GM04504 (cell line): Measurements from ENCODE around the gene WFIKKN1.
A peak's percentile ranks its signal among the peaks of the same experiment; 100 is the strongest.

Experiments used
- DNase-seq: peaks from one replicate; pipeline ENCODE4 v3.0.0-alpha.2; 2012; ENCODE audit warnings: low read depth

WFIKKN1 gene

DNA sequence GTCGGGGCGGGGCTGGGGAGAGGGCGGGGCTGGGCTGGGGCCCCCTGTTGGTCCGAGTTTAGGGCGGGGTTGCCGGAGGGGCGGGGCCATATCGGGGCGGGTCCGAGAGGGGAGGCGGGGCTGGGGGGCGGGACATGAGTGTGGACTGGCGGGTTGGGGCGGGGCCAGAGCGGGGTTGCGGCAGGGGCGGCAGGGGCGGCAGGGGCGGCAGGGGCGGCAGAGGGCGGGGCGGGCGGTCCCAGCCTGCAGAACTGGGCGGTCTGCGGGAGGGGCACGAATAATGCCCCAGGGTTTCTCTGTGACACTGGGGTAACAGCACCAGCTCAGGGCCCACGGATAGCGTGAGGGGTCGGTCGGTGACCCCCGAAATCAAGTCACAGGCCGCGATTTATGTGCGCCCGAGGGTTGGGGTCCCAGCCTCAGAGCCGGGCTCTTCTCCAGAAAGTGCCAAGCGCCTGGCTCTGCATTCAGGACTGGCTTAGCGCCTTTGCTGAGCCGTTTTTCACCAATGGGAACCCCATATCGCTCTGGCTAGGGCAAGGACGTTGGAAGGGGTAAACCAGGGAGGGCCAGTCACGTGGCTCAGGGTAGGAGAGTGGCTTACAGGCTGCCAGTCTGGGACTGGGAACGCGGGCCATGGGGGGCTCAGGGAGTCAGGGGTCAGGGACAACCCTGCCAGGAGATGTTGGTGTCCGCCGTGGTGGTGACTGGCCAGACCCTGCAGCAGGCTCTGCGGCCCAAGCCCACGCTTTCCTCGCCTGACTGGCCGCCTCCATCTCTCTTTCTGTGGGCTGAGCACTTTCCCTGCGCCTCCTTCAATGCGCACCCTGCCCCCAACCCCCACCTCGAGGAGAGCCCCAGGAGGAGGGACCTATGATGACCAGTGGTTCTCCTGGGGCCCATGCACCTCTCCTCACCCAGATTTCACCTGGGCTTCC, 6.6 kb downstream of the WFIKKN1 start:
- DNase-seq: peak; percentile 69

GRCh38 chr16:638034-638543, 7.3 kb downstream of the WFIKKN1 start:
- no peak for DNase-seq

GRCh38 chr16:638836-639235, 8.1 kb downstream of the WFIKKN1 start:
- no peak for DNase-seq

GRCh38 chr16:640614-641013, 9.8 kb downstream of the WFIKKN1 start:
- no peak for DNase-seq

DNA sequence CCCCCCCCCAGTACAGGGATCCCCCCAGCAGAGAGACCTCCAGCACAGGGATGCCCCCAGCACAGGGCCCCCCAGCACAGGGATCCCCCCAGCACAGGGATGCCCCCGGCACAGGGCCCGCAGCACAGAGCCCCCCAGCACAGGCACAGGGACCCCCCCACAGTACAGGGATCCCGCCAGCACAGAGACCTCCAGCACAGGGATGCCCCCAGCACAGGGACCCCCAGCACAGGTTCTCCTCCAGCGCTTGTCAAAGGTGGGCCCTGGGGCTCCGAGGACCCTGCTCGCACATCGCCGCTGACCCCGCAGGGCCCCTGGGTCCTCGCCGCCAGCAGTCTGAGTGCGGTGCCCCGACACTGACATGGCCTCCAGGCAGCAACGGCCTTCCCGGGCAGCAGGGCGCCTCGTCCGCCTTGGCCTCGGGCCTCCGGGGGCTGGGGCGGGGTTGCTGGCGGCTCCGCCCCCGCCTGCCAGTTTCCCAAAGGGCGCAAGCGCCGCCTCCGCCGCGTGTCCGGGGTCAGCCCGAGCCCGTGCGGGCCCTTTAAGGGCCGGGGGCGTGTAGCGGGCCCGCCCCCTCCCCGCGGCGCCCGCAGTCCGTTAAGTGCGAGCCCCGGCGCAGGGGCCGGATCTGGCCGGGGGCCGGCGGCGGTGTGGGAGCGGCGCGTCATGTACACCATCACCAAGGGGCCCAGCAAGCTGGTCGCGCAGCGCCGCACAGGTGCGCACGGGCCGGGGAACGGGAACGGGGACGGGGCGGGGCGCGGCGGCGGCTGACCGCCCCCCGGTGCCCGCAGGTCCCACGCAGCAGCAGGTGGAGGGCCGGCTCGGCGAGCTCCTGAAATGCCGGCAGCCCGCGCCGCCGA, 10.8 kb downstream of the WFIKKN1 start, which contains the start of gene MCRIP2:
Gene MCRIP2, plus strand, starts transcription at position 503 of the 863 bp plus-strand sequence. Its CDS starts 164 bp downstream, at position 667.
- DNase-seq: peak; percentile 48

DNA sequence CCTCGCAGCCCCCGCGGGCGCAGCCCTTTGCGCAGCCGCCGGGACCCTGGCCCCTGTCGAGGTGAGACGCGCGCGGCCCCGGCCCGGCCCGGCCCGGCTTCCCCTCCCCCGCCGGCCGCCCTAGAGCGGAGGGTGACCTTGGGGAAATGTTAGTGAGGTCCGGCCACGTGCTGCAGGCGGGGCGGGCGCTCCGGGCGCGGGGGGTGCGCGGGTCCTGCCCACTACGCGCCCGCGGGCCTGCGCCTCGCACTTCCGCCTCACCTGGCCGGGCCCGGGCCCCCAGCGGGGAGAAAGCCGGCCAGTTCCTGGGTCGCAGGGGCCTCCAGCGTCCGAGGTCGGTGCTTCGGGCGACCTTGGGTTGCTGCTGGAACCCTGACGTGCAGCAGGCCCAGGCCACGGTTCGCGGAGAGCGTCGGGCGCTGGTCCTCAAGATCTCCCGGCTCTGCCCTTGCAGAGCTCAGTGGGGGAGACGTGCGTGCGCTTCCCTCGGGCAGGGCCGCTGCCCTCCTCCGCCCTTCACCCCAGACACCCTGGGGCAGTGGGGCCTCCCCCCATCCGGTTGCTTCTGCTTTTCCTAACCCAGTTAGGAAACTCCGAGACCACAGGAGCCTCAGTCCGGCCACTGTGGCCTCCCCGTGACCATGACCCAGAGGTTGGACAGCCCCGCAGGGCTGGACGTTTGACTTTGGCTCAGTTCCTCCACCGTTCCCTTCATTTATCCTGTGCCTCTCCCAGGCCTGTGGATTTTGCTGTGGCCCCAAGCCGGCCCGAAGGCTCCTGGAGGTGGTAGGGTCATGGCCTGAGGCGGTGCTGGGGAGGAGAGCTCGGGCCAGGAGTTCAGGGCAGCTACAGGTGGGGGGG, 11.6 kb downstream of the WFIKKN1 start:
- DNase-seq: no peak

DNA sequence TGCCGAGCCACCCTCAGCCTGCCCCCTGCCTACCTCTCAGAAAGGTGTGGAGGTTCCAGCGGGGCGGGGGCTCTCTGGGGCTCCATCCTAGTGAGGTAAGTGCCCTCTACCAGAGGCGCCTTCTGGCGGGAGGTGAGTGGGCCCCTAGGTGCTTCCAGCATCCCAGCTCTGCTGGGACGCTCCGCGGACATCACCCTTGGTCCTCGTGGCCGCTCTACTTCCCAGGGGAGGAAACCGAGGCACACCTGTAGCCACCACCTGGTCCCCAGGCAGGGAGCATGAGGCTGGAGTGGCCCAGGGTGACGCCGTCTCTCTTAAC, 12.2 kb downstream of the WFIKKN1 start:
- no peak for DNase-seq

DNA sequence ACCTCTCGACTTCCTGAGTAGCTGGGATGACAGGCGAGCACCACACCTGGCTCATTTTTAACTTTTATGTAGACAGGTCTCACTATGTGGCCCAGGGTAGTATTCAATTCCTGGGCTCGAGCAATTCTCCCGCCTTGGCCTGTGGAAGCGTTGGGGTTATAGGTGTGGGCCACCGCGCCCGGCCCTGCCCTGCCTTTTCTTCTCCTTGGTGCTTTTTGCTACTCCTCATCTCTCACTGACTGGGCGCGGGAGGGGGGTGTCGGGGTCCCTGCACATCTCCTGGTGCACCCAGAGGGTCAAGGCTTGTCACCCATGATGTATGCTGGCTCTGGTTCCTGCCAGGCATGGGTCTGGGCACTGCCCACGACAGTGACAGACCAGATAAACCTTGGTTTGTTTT, 13.8 kb downstream of the WFIKKN1 start:
- no peak for DNase-seq

DNA sequence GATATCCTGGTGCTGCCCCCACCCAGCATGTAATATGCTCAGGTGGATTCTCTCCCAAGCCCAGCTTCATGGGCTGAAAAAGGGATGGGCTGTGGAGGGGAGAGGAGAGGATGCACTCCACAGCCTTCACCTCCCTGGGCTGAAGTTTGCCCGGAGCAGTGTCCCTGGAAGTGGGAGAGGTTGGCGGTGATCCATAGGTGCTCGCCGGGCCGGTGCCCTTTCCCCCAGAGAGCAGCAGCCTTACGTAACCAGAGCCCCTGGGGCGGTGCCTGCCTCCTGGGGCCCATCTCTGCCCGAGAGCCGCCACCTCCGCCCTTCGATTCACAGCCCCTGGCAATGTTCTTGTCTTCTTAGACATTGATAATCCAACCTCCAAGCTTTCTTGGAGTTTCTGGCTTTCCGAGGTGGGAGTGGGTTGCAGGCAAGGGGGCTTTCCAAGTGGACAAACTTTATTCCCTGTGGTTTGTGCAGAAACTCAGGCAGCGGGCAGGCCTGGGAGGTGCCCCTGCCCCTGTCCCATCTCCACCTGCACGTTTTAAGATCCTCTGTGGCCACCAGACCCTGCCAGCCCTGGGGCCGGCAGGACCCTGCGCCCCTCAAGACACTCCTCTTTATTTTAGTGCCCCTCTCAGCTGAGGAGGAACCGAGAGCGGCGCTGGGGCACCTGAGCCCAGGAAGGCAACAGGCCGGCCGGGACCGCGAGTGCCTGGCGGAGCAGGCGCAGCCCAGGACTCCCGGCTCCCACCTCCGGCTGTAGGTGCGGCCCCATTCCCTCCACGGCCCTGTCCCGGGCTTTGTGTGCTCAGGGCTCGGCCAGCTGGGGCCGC, 15.3 kb downstream of the WFIKKN1 start:
- DNase-seq: no peak

- no peak for DNase-seq
These were observed 15.9 kb downstream of the WFIKKN1 start for GRCh38 chr16:646679-647172.

DNA sequence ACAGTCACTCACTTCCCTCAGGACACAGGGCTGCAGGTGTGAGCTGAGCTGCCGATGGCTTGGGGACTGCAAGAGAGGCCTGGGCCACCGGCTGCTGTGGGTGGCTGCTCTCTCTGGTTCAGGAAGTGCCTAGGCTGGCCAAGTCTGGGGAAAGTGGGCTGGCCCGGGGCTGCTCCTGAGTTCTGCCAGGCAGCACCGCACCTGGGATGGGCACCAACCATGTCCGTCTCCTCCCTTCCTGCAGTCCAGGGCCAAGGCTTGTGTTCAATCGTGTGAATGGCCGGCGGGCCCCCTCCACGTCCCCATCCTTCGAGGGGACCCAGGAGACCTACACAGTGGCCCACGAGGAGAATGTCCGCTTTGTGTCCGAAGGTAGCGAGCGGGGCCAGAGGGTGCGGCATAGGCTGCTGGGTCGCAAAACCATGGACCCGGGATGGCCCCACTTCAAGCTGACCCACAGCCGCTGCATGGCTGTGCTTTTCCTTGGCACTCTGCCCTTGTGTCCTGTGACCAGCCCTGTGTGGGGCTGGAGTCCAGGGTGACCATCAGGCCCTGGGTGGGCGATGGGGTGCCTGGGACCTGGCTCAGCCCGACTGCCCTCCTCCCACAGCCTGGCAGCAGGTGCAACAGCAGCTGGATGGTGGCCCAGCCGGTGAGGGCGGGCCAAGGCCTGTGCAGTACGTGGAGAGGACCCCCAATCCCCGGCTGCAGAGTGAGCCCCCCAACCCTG, 16.6 kb downstream of the WFIKKN1 start:
- DNase-seq: no peak

DNA sequence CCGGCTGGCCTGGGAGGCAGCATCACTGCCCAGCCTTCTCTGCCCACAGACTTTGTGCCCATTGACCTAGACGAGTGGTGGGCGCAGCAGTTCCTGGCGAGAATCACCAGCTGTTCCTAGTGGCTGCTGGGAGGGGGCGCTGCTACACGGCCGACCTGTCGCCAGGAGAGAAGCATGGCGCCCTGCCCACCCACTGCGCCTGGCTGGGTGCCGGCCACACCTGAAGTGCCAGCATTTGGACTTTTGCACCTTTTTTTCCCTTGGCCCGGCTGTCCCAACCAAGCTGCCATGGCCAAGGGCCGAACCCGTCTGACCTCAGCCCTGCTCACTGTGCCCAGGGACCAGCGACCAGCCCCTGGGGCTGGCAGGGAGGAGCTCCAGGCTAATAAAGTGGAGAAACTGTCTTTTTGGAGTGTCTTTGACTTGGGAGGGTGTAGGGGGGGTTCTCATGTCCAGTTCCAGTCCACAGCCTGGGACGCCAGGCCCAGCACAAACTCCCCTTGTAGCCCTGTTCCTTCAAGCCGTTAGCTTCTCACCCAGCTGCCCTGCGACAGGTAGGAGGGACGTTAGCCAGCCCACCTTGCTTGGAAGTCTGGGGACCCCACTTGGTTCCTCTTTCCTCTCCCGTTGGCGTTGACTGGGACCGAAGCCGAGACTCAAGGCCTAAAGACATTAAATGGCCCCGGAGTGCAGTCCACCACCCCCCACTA, 17.4 kb downstream of the WFIKKN1 start:
- DNase-seq: no peak

GRCh38 chr16:648781-649589, 18.2 kb downstream of the WFIKKN1 start, which contains the start of gene WDR90:
TSS of gene WDR90 (plus strand) at chr16:649365. CDS start at chr16:649417, 52 bp downstream.
- peak; percentile 77 for DNase-seq

- no peak for DNase-seq
These were observed 18.8 kb downstream of the WFIKKN1 start for GRCh38 chr16:649631-650030.

GRCh38 chr16:651844-652243, 21.1 kb downstream of the WFIKKN1 start:
- DNase-seq: no peak

DNA sequence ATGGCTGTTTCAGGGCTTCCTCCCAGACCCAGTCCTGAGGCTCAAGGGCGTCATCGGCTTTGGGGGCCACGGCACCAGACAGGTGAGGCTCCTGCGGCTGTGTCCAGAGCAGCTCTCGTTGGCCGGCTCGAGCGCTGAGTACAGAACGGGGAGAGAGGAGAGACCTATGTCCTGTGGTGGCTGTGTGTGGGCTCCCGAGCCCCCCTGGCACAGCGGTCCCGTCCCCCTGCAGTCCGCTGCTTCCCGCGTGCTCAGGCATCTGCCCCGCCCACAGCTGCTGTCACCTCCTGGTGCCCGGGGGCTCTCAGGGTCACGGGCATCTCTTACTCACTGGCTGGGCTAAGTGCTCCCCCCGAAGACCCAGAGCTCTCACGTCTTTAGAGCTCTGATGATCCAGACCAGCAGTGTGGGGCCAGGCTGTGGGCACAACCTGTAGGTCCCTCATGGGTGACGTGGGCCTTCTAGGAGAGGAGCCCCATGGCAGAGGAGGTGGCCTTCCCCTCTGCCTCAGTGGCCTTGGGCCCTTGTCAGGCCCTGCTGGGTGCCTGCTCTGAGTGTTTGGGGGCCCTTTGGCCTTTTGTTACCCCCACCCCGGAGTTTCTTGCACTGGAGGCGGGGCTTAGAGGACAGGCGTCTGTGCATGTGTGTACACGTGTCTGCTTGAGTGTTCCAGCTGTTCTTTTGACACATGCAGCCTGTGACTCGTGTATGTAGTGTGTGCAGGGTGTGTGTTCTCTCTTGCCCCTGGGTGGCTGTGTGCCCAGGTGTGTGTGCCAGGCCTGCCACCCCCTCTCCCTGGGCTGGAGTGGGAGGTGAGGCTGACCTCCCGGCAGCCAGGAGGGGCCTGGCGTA, 21.9 kb downstream of the WFIKKN1 start:
- no peak for DNase-seq

DNA sequence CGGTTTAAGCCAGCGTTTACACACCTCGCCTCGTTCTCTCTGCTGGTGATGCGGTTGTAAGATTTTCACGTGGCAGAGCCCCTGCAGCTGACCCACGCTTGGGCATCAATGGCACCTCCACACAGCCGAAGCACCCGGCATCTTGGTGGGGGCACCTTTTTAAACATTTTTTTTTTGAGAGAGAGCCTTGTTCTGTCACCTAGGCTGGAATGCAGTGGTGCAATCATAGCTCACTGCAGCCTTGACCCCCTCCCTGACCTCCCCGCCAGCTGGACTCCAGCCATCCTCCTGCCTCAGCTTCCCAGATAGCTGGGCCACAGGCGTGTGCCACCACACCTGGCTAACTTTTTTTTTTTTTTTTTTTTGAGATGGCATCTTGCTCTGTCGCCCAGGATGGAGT, 23.2 kb downstream of the WFIKKN1 start:
- no peak for DNase-seq
